HG03039 (cell line): ENCODE data around the gene MALL.
"Not testable (repeated sequence)": the region's sequence is repeated elsewhere in the genome, so short reads cannot be mapped to it uniquely, and the experiment has no call there.

Source experiments
- ATAC-seq: cut with Tn5 transposase; IDR thresholded peaks from one replicate; pipeline ENCODE4 v1.9.1; 2021; ENCODE audit warnings: mild to moderate bottlenecking, moderate library complexity; ENCODE audit not compliant: unreplicated experiment

The MALL gene

GRCh38 chr2:110115291-110116032, at the start of gene MALL:
Gene MALL (minus strand): TSS chr2:110115822. CDS start chr2:110115792, 30 bp downstream.
- no peak for ATAC-seq

GRCh38 chr2:110157153-110157793, 41.7 kb upstream of the MALL start:
- ATAC-seq = no peak

GRCh38 chr2:110154828-110155227, 39.2 kb upstream of the MALL start:
- not testable (repeated sequence) for ATAC-seq

- ATAC-seq = not testable (repeated sequence)
Observed at GRCh38 chr2:110154188-110154587, 38.6 kb upstream of the MALL start.

- no peak for ATAC-seq
Observed at GRCh38 chr2:110153416-110153815, 37.8 kb upstream of the MALL start.

- ATAC-seq = no peak
Observed at GRCh38 chr2:110152943-110153342, 37.3 kb upstream of the MALL start.

GRCh38 chr2:110149330-110150220, 34.0 kb upstream of the MALL start:
- no peak for ATAC-seq

- no peak for ATAC-seq
Observed at GRCh38 chr2:110146945-110147332, 31.3 kb upstream of the MALL start.

- ATAC-seq = no peak
Observed at GRCh38 chr2:110146183-110146944, 30.7 kb upstream of the MALL start.

GRCh38 chr2:110143982-110144381, 28.4 kb upstream of the MALL start:
- no peak for ATAC-seq

GRCh38 chr2:110140401-110140800, 24.8 kb upstream of the MALL start:
- no peak for ATAC-seq

- no peak for ATAC-seq
Observed at GRCh38 chr2:110134025-110134424, 18.4 kb upstream of the MALL start.

GRCh38 chr2:110131166-110131565, 15.5 kb upstream of the MALL start:
- ATAC-seq = no peak

- no peak for ATAC-seq
Observed at GRCh38 chr2:110130757-110131156, 15.1 kb upstream of the MALL start.

- ATAC-seq = no peak
Observed at GRCh38 chr2:110126906-110127305, 11.3 kb upstream of the MALL start.

- no peak for ATAC-seq
Observed at GRCh38 chr2:110126086-110126773, 10.6 kb upstream of the MALL start.

- ATAC-seq = no peak
Observed at GRCh38 chr2:110124939-110125691, 9.5 kb upstream of the MALL start.

GRCh38 chr2:110124038-110124825, 8.6 kb upstream of the MALL start:
- ATAC-seq = no peak

GRCh38 chr2:110121592-110121991, 6.0 kb upstream of the MALL start:
- ATAC-seq = no peak
